ENCODE measurements around the gene GALC. TPM values are rescaled to one million over a fixed set of nuclear protein-coding genes. Genes with fewer than 3 reads are reported as not detected.

Gene GALC
- total RNA-seq, 3 donors from 2014 or later, result 30.8 to 39.8 (median 37.3) TPM

- H3K27me3 ChIP-seq, result no peaks in the 10 kb centered on the region
- H3K27ac ChIP-seq, result no peak overlapping the region
Observed at GRCh38 chr14:88034076-88034475, 41.1 kb upstream of the GALC start.

GRCh38 chr14:88032373-88032772 lies 39.4 kb upstream of the GALC start:
- H3K36me3 ChIP-seq, result no peaks in the 10 kb centered on the region
- intact Hi-C loops (cut with DNase I; ENCODE audit: low total_unique reads), result no loop called here
- H3K4me1 ChIP-seq, result no peaks in the 10 kb centered on the region
- no peak overlapping the region for H3K4me3 ChIP-seq
- H3K27ac ChIP-seq, result no peak overlapping the region
- no peaks in the 10 kb centered on the region for H3K9me3 ChIP-seq
- no peaks in the 10 kb centered on the region for H3K27me3 ChIP-seq
- TF ChIP-seq POLR2A (IDR thresholded peaks at IDR 0.05) (no peak), POLR2AphosphoS5 (IDR thresholded peaks at IDR 0.05) (no peak), CTCF (IDR thresholded peaks at IDR 0.05) (no peak)
- no peak for DNase-seq (ENCODE audit: low spot score in 2 of 2)

More at GRCh38 chr14:88034076-88034475, 41.1 kb upstream of the GALC start:
- intact Hi-C loops (cut with DNase I; ENCODE audit: low total_unique reads), result no loop called here
- no peaks in the 10 kb centered on the region for H3K36me3 ChIP-seq
- no peaks in the 10 kb centered on the region for H3K4me1 ChIP-seq
- H3K9me3 ChIP-seq, result no peaks in the 10 kb centered on the region
- TF ChIP-seq POLR2A (IDR thresholded peaks at IDR 0.05), result no peak
- TF ChIP-seq POLR2AphosphoS5 (IDR thresholded peaks at IDR 0.05), result no peak
- no peak for TF ChIP-seq CTCF (IDR thresholded peaks at IDR 0.05)
- H3K4me3 ChIP-seq, result no peak overlapping the region
- no peak for DNase-seq (ENCODE audit: low spot score in 2 of 2)

DNA sequence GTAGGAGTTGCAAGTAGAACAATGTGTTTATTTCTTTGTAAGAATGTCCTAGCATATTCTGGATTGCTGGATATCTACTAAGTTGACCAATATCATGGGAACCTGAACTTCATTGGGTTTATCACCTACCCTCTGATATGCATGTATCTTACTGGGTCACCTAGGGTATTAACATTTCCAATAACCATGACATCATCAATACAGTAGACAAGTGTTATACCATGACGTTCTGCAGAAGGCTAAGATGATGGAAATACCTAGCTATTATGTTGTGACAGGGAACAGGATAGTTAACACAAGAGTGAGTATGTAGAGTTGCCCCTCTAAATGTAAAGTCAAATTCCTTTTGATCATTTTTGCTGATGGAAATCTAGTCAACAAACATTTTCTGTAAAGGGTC lies 37.9 kb upstream of the GALC start:
- H3K9me3 ChIP-seq, result no peaks in the 10 kb centered on the region
- no peaks in the 10 kb centered on the region for H3K27me3 ChIP-seq
- no peaks in the 10 kb centered on the region for H3K36me3 ChIP-seq
- intact Hi-C loops (cut with DNase I; ENCODE audit: low total_unique reads), result no loop called here
- no peak overlapping the region for H3K27ac ChIP-seq
- TF ChIP-seq POLR2AphosphoS5 (IDR thresholded peaks at IDR 0.05), result no peak
- no peak for TF ChIP-seq POLR2A (IDR thresholded peaks at IDR 0.05)
- no peak for TF ChIP-seq CTCF (IDR thresholded peaks at IDR 0.05)
- no peak for DNase-seq (ENCODE audit: low spot score in 2 of 2)
- H3K4me1 ChIP-seq, result no peaks in the 10 kb centered on the region
- H3K4me3 ChIP-seq, result no peak overlapping the region

- Histone ChIP-seq H3K27me3 (no peaks in the 10 kb centered on the region), H3K27ac (no peak overlapping the region), H3K4me3 (no peak overlapping the region), H3K9me3 (no peaks in the 10 kb centered on the region), H3K36me3 (no peaks in the 10 kb centered on the region), H3K4me1 (no peaks in the 10 kb centered on the region)
- TF ChIP-seq POLR2A (IDR thresholded peaks at IDR 0.05), result no peak
- no peak for TF ChIP-seq POLR2AphosphoS5 (IDR thresholded peaks at IDR 0.05)
- TF ChIP-seq CTCF (IDR thresholded peaks at IDR 0.05), result no peak
- DNase-seq (ENCODE audit: low spot score in 2 of 2), result no peak
- intact Hi-C loops (cut with DNase I; ENCODE audit: low total_unique reads), result no loop called here
Observed at GRCh38 chr14:88030079-88030478, 37.1 kb upstream of the GALC start.

- TF ChIP-seq POLR2A (IDR thresholded peaks at IDR 0.05) (no peak), CTCF (IDR thresholded peaks at IDR 0.05) (no peak)
- Histone ChIP-seq H3K4me3 (no peak overlapping the region), H3K4me1 (no peaks in the 10 kb centered on the region), H3K27me3 (no peaks in the 10 kb centered on the region), H3K9me3 (no peaks in the 10 kb centered on the region), H3K36me3 (no peaks in the 10 kb centered on the region), H3K27ac (no peak overlapping the region)
- no peak for DNase-seq (ENCODE audit: low spot score in 2 of 2)
- intact Hi-C loops (cut with DNase I; ENCODE audit: low total_unique reads), result no loop called here
Observed at GRCh38 chr14:88029500-88029899, 36.5 kb upstream of the GALC start.
